ENCODE data around the gene TIMMDC1.

DNA sequence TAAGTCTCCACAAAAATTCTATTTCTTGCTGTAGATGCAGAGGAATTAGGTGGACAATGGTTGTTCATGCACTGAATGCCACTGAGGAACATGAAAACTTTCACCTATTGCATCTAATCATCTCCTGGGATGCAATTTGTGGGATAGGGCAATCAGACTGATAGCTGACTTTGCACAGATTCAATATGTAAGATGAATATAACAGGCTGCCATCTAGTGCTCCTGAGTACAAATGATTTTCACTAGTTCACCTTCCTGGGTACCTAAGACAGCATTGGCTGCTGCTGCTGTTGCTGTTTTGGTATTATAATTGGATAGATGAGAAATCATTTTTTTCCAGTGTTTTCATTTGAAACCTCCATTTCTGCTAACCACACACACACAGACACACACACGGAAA is 19.7 kb downstream of the TIMMDC1 start:
- TF ChIP-seq, protein P1, sequence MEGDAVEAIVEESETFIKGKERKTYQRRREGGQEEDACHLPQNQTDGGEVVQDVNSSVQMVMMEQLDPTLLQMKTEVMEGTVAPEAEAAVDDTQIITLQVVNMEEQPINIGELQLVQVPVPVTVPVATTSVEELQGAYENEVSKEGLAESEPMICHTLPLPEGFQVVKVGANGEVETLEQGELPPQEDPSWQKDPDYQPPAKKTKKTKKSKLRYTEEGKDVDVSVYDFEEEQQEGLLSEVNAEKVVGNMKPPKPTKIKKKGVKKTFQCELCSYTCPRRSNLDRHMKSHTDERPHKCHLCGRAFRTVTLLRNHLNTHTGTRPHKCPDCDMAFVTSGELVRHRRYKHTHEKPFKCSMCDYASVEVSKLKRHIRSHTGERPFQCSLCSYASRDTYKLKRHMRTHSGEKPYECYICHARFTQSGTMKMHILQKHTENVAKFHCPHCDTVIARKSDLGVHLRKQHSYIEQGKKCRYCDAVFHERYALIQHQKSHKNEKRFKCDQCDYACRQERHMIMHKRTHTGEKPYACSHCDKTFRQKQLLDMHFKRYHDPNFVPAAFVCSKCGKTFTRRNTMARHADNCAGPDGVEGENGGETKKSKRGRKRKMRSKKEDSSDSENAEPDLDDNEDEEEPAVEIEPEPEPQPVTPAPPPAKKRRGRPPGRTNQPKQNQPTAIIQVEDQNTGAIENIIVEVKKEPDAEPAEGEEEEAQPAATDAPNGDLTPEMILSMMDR (IDR thresholded peaks at IDR 0.05), result no peak
- no peak for TF ChIP-seq POLR2A (IDR thresholded peaks at IDR 0.05)
